CD14-positive monocyte (primary cell): ENCODE data around the gene ENDOV. TPM values are rescaled to one million over a fixed set of nuclear protein-coding genes. Genes with fewer than 3 reads are reported as not detected.
A peak's percentile ranks its signal among the peaks of the same experiment; 100 is the strongest.

Source experiments
- DNase-seq, 3 donors: peaks; one replicate each; pipeline ENCODE4 v3.0.0-alpha.2; 2011 to 2022
- H2AFZ ChIP-seq: 2 replicates; pipeline ENCODE4 v1.6.0; 2012; ENCODE audit warnings: mild to moderate bottlenecking, low read depth, low read length, inconsistent platforms; ENCODE audit not compliant: insufficient read depth, poor library complexity, severe bottlenecking
- H3K27ac ChIP-seq, 2 donors: 1 replicate in 1 of 2; 2 replicates in 1 of 2; pipeline ENCODE4 v1.5.1; 2012 to 2013; ENCODE audit warnings: low read length in 2 of 2, control low read depth in 1 of 2, inconsistent platforms in 1 of 2, low read depth in 1 of 2, mild to moderate bottlenecking in 1 of 2
- H3K27me3 ChIP-seq, 2 donors: one replicate each; pipeline versions ENCODE4 v1.6.0 to v1.6.1; 2011 to 2013; ENCODE audit warnings: low read length in 2 of 2; ENCODE audit not compliant: control insufficient read depth in 2 of 2, insufficient read depth in 2 of 2
- H3K36me3 ChIP-seq, 2 donors: replicated peaks in 1 of 2; 1 replicate in 1 of 2; 2 replicates in 1 of 2; pipeline versions ENCODE4 v1.5.1 to v1.6.1; 2012 to 2013; ENCODE audit warnings: low read length in 2 of 2, control low read depth in 1 of 2, inconsistent platforms in 1 of 2, mild to moderate bottlenecking in 1 of 2; ENCODE audit not compliant: insufficient read depth in 2 of 2, control insufficient read depth in 1 of 2
- H3K4me1 ChIP-seq, 2 donors: 1 replicate in 1 of 2; 2 replicates in 1 of 2; pipeline versions ENCODE4 v1.5.1 to v1.6.1; 2012 to 2013; ENCODE audit warnings: low read length in 2 of 2, control low read depth in 1 of 2, inconsistent platforms in 1 of 2, mild to moderate bottlenecking in 1 of 2, moderate library complexity in 1 of 2; ENCODE audit not compliant: insufficient read depth in 2 of 2, control insufficient read depth in 1 of 2
- H3K4me2 ChIP-seq: replicated peaks from 2 replicates; pipeline ENCODE3; 2012; ENCODE audit warnings: low read length, moderate library complexity, mild to moderate bottlenecking; ENCODE audit not compliant: poor library complexity, severe bottlenecking; ENCODE audit errors: extremely low read depth
- H3K4me3 ChIP-seq, 3 experiments: fragments of 200-600 bp in 1 of 3; sonication (generic) in 1 of 3; replicated peaks in 1 of 3; 1 replicate in 2 of 3; 2 replicates in 1 of 3; pipeline ENCODE4 v1.5.1; 2011 to 2013; ENCODE audit warnings: low read length in 3 of 3, mild to moderate bottlenecking in 3 of 3, control low read depth in 2 of 3, low read depth in 2 of 3, inconsistent platforms in 1 of 3, moderate library complexity in 1 of 3
- H3K79me2 ChIP-seq: 2 replicates; pipeline ENCODE4 v1.6.0; 2012; ENCODE audit warnings: mild to moderate bottlenecking, control low read depth, inconsistent platforms, low read length, moderate library complexity; ENCODE audit not compliant: insufficient read depth
- H3K9ac ChIP-seq: 2 replicates; pipeline ENCODE4 v1.6.0; 2017; ENCODE audit warnings: low read length, mild to moderate bottlenecking; ENCODE audit not compliant: insufficient read depth, poor library complexity, severe bottlenecking
- H3K9me3 ChIP-seq, 2 donors: replicated peaks in 1 of 2; 1 replicate in 1 of 2; 2 replicates in 1 of 2; pipeline versions ENCODE4 v1.5.1 to v1.6.1; 2012 to 2013; ENCODE audit warnings: low read length in 2 of 2, control low read depth in 1 of 2; ENCODE audit not compliant: control insufficient read depth in 1 of 2, insufficient read depth in 1 of 2
- H4K20me1 ChIP-seq: 2 replicates; pipeline ENCODE4 v1.6.0; 2012; ENCODE audit warnings: mild to moderate bottlenecking, low read length, control low read depth, moderate library complexity; ENCODE audit not compliant: insufficient read depth
- H3K27ac Mint-ChIP-seq, 7 donors: one replicate each; pipeline ENCODE4 v1.8.0; 2020; ENCODE audit warnings: mild to moderate bottlenecking in 7 of 7, mixed read lengths in 7 of 7, moderate library complexity in 6 of 7, inconsistent platforms in 2 of 7
- H3K27me3 Mint-ChIP-seq, 3 donors: one replicate each; pipeline ENCODE4 v1.8.0; 2021 to 2022; ENCODE audit warnings: low read depth in 3 of 3, mild to moderate bottlenecking in 3 of 3, mixed read lengths in 3 of 3, moderate library complexity in 3 of 3, inconsistent platforms in 1 of 3
- H3K36me3 Mint-ChIP-seq, 2 donors: one replicate each; pipeline ENCODE4 v1.8.0; 2020; ENCODE audit warnings: mixed read lengths in 2 of 2, inconsistent platforms in 1 of 2, mild to moderate bottlenecking in 1 of 2
- H3K4me1 Mint-ChIP-seq: one replicate; pipeline ENCODE4 v1.8.0; 2020; ENCODE audit warnings: mild to moderate bottlenecking, mixed read lengths
- H3K4me3 Mint-ChIP-seq, 2 donors: one replicate each; pipeline ENCODE4 v1.8.0; 2020; ENCODE audit warnings: mild to moderate bottlenecking in 2 of 2, mixed read lengths in 2 of 2, moderate library complexity in 1 of 2
- H3K9me3 Mint-ChIP-seq, 7 donors: one replicate each; pipeline ENCODE4 v1.8.0; 2020 to 2022; ENCODE audit warnings: mixed read lengths in 7 of 7, mild to moderate bottlenecking in 6 of 7, moderate library complexity in 6 of 7, inconsistent platforms in 2 of 7
- CTCF ChIP-seq: fragments of 200-600 bp; IDR thresholded peaks from one replicate; pipeline ENCODE4 v1.8.0; 2022; ENCODE audit warnings: antibody characterized with exemption, mild to moderate bottlenecking
- WGBS: methylation state at CpG from one replicate; pipeline ENCODE4 v1.1.5; 2013; ENCODE audit warnings: missing lambda C conversion rate; ENCODE audit not compliant: insufficient coverage; 5-methylcytosine and 5-hydroxymethylcytosine counted together
- intact Hi-C, 2 donors: fragments of 100-400 bp; cut with micrococcal nuclease; formaldehyde crosslinking; loops; one replicate each; pipeline versions ENCODE4 v1.15.0 to v1.15.1; 2023
- polyA plus RNA-seq, 3 donors: library from polyadenylated mRNA; depleted of rRNA in 1 of 3; unstranded in 2 of 3; stranded (reverse) in 1 of 3; fragments of 300-500 nt in 2 of 3; fragments of >200 nt in 1 of 3; fragmentation: Illumina TruSeq in 2 of 3; gene quantifications; 1 replicate in 2 of 3; 2 replicates in 1 of 3; pipeline ENCODE4 v1.2.3, GENCODE V29; 2012 to 2021

Gene ENDOV
- polyA plus RNA-seq, 3 donors: 10.4 to 15.7 (median 13.3) TPM

- no peak overlapping the region for H3K4me2 ChIP-seq
- H3K4me3 ChIP-seq: no peak overlapping the region
- H3K27me3 ChIP-seq: no peaks in the 10 kb centered on the region
- Mint-ChIP-seq H3K4me1 (peaks cover 2% of the 10 kb centered on the region), H3K36me3 (peaks cover 17% of the 10 kb centered on the region in 2 donors), H3K27ac (peak overlapping the region in 1 of 7 donors; percentile 79), H3K9me3 (no peaks in the 10 kb centered on the region), H3K4me3 (no peak overlapping the region), H3K27me3 (peaks cover 5 to 8% (median 6%) of the 10 kb centered on the region in 3 donors)
- 87% methylated on average over 14 of the region's 18 CpGs for WGBS
- no peak overlapping the region for H3K27ac ChIP-seq
- H3K36me3 ChIP-seq: peaks cover 11 to 18% of the 10 kb centered on the region in 2 donors
- H3K9ac ChIP-seq: no peak overlapping the region
- DNase-seq: no peak
- peaks cover 6% of the 10 kb centered on the region for H4K20me1 ChIP-seq
- H3K79me2 ChIP-seq: no peaks in the 10 kb centered on the region
- no peaks in the 10 kb centered on the region for H3K4me1 ChIP-seq
- no peak overlapping the region for H2AFZ ChIP-seq
- no peak for TF ChIP-seq CTCF
- H3K9me3 ChIP-seq: no peaks in the 10 kb centered on the region
- intact Hi-C loops: loop anchor here (10.0 kb wide), 1 partner anchor 683 kb away; no protein-coding TSS in a partner anchor
Measured at GRCh38 chr17:80422276-80422675, 7.3 kb downstream of the ENDOV start.

- Histone ChIP-seq H3K36me3 (peaks cover 5 to 10% of the 10 kb centered on the region in 2 donors), H3K4me2 (no peak overlapping the region), H3K9me3 (no peaks in the 10 kb centered on the region), H3K9ac (no peak overlapping the region), H2AFZ (no peak overlapping the region), H3K27ac (no peak overlapping the region), H3K4me1 (no peaks in the 10 kb centered on the region), H3K79me2 (no peaks in the 10 kb centered on the region), H3K4me3 (no peak overlapping the region), H3K27me3 (no peaks in the 10 kb centered on the region), H4K20me1 (peaks cover 6% of the 10 kb centered on the region)
- Mint-ChIP-seq H3K4me1 (peaks cover 2% of the 10 kb centered on the region), H3K27me3 (peaks cover 5 to 8% (median 6%) of the 10 kb centered on the region in 3 donors), H3K9me3 (no peaks in the 10 kb centered on the region), H3K4me3 (no peak overlapping the region), H3K36me3 (peaks cover 10% of the 10 kb centered on the region in 2 donors), H3K27ac (no peak overlapping the region)
- WGBS: 69% methylated on average over 20 of the region's 20 CpGs
- intact Hi-C loops: loop anchor here (10.0 kb wide), 1 partner anchor 682 kb away; no protein-coding TSS in a partner anchor
- peak in 1 of 3 donors; percentile 43 for DNase-seq
- no peak for TF ChIP-seq CTCF
Measured at GRCh38 chr17:80422981-80423380, 8.0 kb downstream of the ENDOV start.
